Astrocyte (in vitro differentiated cells and primary cell): ENCODE data around the gene MIDN. TPM values are rescaled to one million over a fixed set of nuclear protein-coding genes. Genes with fewer than 3 reads are reported as not detected.
A peak's percentile ranks its signal among the peaks of the same experiment; 100 is the strongest.
"Not testable (repeated sequence)": the region's sequence is repeated elsewhere in the genome, so short reads cannot be mapped to it uniquely, and the experiment has no call there.

Experiments
- DNase-seq: peaks from one replicate; pipeline ENCODE4 v3.0.0-alpha.2; 2010; ENCODE audit warnings: low read depth
- FAIRE-seq: peaks from 2 replicates; lab custom pipeline; 2011; peaks lifted over from hg19 to GRCh38; lab: Jason Lieb, UNC
- H2AFZ ChIP-seq: 2 replicates; pipeline ENCODE4 v1.6.0; 2012; ENCODE audit warnings: low read depth, low read length, inconsistent platforms
- H3K27ac ChIP-seq: 2 replicates; pipeline ENCODE4 v1.5.1; 2011; ENCODE audit warnings: low read depth, low read length, inconsistent platforms
- H3K27me3 ChIP-seq: 2 replicates; pipeline ENCODE4 v1.6.0; 2011; ENCODE audit warnings: low read length, inconsistent platforms; ENCODE audit not compliant: insufficient read depth
- H3K36me3 ChIP-seq: 2 replicates; pipeline ENCODE4 v1.5.1; 2011; ENCODE audit warnings: low read length, inconsistent platforms; ENCODE audit not compliant: insufficient read depth
- H3K4me1 ChIP-seq: 2 replicates; pipeline ENCODE4 v1.5.1; 2011; ENCODE audit warnings: low read length, inconsistent platforms; ENCODE audit not compliant: insufficient read depth
- H3K4me2 ChIP-seq: 2 replicates; pipeline ENCODE4 v1.6.0; 2012; ENCODE audit warnings: low read length, inconsistent platforms
- H3K4me3 ChIP-seq: 2 replicates; pipeline ENCODE4 v1.5.1; 2011; ENCODE audit warnings: low read depth, mild to moderate bottlenecking, low read length, inconsistent platforms; ENCODE audit not compliant: insufficient read depth
- H3K79me2 ChIP-seq: 2 replicates; pipeline ENCODE4 v1.6.0; 2012; ENCODE audit warnings: mild to moderate bottlenecking, low read length, inconsistent platforms; ENCODE audit not compliant: insufficient read depth
- H3K9ac ChIP-seq: 2 replicates; pipeline ENCODE4 v1.6.0; 2012; ENCODE audit warnings: mild to moderate bottlenecking, low read length, inconsistent platforms
- H3K9me3 ChIP-seq: 2 replicates; pipeline ENCODE4 v1.5.1; 2012; ENCODE audit warnings: low read depth, mild to moderate bottlenecking, low read length, inconsistent platforms; ENCODE audit not compliant: insufficient read depth
- H4K20me1 ChIP-seq: 2 replicates; pipeline ENCODE4 v1.6.0; 2012; ENCODE audit warnings: low read length, inconsistent platforms; ENCODE audit not compliant: insufficient read depth
- H3K27ac Mint-ChIP-seq: one replicate; pipeline ENCODE4 v1.8.0; 2021; ENCODE audit warnings: mild to moderate bottlenecking, mixed read lengths; ENCODE audit not compliant: unreplicated experiment
- H3K27me3 Mint-ChIP-seq: one replicate; pipeline ENCODE4 v1.8.0; 2021; ENCODE audit warnings: low read depth, mixed read lengths; ENCODE audit not compliant: unreplicated experiment
- H3K36me3 Mint-ChIP-seq: one replicate; pipeline ENCODE4 v1.8.0; 2021; ENCODE audit warnings: low read depth, mixed read lengths; ENCODE audit not compliant: unreplicated experiment
- H3K4me1 Mint-ChIP-seq: one replicate; pipeline ENCODE4 v1.8.0; 2021; ENCODE audit warnings: low read depth, mixed read lengths; ENCODE audit not compliant: unreplicated experiment
- H3K4me3 Mint-ChIP-seq: one replicate; pipeline ENCODE4 v1.8.0; 2021; ENCODE audit warnings: mild to moderate bottlenecking, moderate library complexity, mixed read lengths; ENCODE audit not compliant: unreplicated experiment
- H3K9me3 Mint-ChIP-seq: one replicate; pipeline ENCODE4 v1.8.0; 2021; ENCODE audit warnings: mild to moderate bottlenecking, mixed read lengths; ENCODE audit not compliant: unreplicated experiment
- CTCF ChIP-seq: IDR thresholded peaks from 2 replicates; pipeline ENCODE4 v1.5.1; 2011; ENCODE audit warnings: low read depth, mild to moderate bottlenecking, inconsistent platforms, low read length, moderate library complexity; ENCODE audit not compliant: insufficient read depth
- EZH2 ChIP-seq: IDR thresholded peaks from 2 replicates; pipeline ENCODE4 v1.6.1; 2012; ENCODE audit warnings: mild to moderate bottlenecking, low read length, inconsistent platforms; ENCODE audit not compliant: insufficient read depth
- total RNA-seq: library from RNA; stranded (reverse); gene quantifications from 2 replicates; pipeline ENCODE4 v1.2.1, GENCODE V29; 2021

The MIDN gene
- total RNA-seq, 1 donor from 2014 or later, result 141 TPM

GRCh38 chr19:1206864-1207450, 41.4 kb upstream of the MIDN start:
- Histone ChIP-seq H3K27ac (peak overlapping the region; percentile 63), H3K4me2 (peak overlapping the region; percentile 99), H3K79me2 (peaks cover 59% of the 10 kb centered on the region), H3K27me3 (no peaks in the 10 kb centered on the region), H3K4me1 (peaks cover 31% of the 10 kb centered on the region), H2AFZ (no peak overlapping the region), H3K9ac (peak overlapping the region; percentile 83), H3K9me3 (no peaks in the 10 kb centered on the region), H4K20me1 (peaks cover 47% of the 10 kb centered on the region), H3K36me3 (no peaks in the 10 kb centered on the region), H3K4me3 (peak overlapping the region; percentile 79)
- H3K27ac Mint-ChIP-seq, result peak overlapping the region; percentile 86
- H3K9me3 Mint-ChIP-seq, result no peaks in the 10 kb centered on the region
- no peaks in the 10 kb centered on the region for H3K27me3 Mint-ChIP-seq
- DNase-seq, result no peak
- H3K4me1 Mint-ChIP-seq, result peaks cover 18% of the 10 kb centered on the region
- peak overlapping the region; percentile 98 for H3K4me3 Mint-ChIP-seq
- FAIRE-seq, result no peak
- H3K36me3 Mint-ChIP-seq, result peaks cover 2% of the 10 kb centered on the region
- no peak for TF ChIP-seq EZH2

GRCh38 chr19:1208830-1209229, 39.6 kb upstream of the MIDN start:
- not testable (repeated sequence) for H3K27ac Mint-ChIP-seq, H3K27me3 Mint-ChIP-seq, H3K9me3 ChIP-seq, H2AFZ ChIP-seq, H3K4me3 ChIP-seq, FAIRE-seq, H3K9ac ChIP-seq, DNase-seq, H3K27ac ChIP-seq, H3K36me3 Mint-ChIP-seq, H3K9me3 Mint-ChIP-seq, H3K4me3 Mint-ChIP-seq, H3K36me3 ChIP-seq, H3K27me3 ChIP-seq
- Histone ChIP-seq H3K79me2 (peaks cover 76% of the 10 kb centered on the region), H3K4me2 (peak overlapping the region; percentile 31), H4K20me1 (peaks cover 54% of the 10 kb centered on the region), H3K4me1 (peaks cover 31% of the 10 kb centered on the region)
- peaks cover 19% of the 10 kb centered on the region for H3K4me1 Mint-ChIP-seq

GRCh38 chr19:1210227-1210538, 38.2 kb upstream of the MIDN start:
- Mint-ChIP-seq H3K27ac (peak overlapping the region; percentile 66), H3K4me3 (peak overlapping the region; percentile 60)

More at GRCh38 chr19:1210227-1210538, 38.2 kb upstream of the MIDN start:
- Histone ChIP-seq H2AFZ (no peak overlapping the region), H3K27ac (no peak overlapping the region), H3K36me3 (no peaks in the 10 kb centered on the region), H3K4me2 (peak overlapping the region; percentile 10), H3K79me2 (peaks cover 90% of the 10 kb centered on the region), H4K20me1 (peaks cover 68% of the 10 kb centered on the region), H3K4me1 (peaks cover 42% of the 10 kb centered on the region), H3K9ac (peak overlapping the region; percentile 0), H3K9me3 (no peaks in the 10 kb centered on the region), H3K4me3 (no peak overlapping the region), H3K27me3 (no peaks in the 10 kb centered on the region)
- Mint-ChIP-seq H3K4me1 (peaks cover 22% of the 10 kb centered on the region), H3K36me3 (peaks cover 6% of the 10 kb centered on the region), H3K9me3 (no peaks in the 10 kb centered on the region), H3K27me3 (no peaks in the 10 kb centered on the region)
- no peak for DNase-seq
- TF ChIP-seq EZH2 (no peak), CTCF (no peak)
- no peak for FAIRE-seq
